Stimulated activated CD8-positive, alpha-beta memory T cell treated with anti-CD3 and anti-CD28 coated beads, Interleukin-15, amount 100 ng/mL, for 48 hours (primary cell): Measurements from ENCODE around the gene OR1J4.
"Not testable (repeated sequence)": the region's sequence is repeated elsewhere in the genome, so short reads cannot be mapped to it uniquely, and the experiment has no call there.

Experiments
- DNase-seq, 2 donors: peaks; one replicate each; pipeline ENCODE4 v3.0.0-alpha.2; 2020; ENCODE audit warnings: low read depth in 2 of 2

The OR1J4 gene

GRCh38 chr9:122518841-122519240, at the start of gene OR1J4:
TSS of gene OR1J4 (plus strand) at chr9:122519141. CDS start at chr9:122519141, 0 bp downstream.
- DNase-seq: no peak

- DNase-seq: no peak
Measured at GRCh38 chr9:122474561-122474960, 44.4 kb upstream of the OR1J4 start.

GRCh38 chr9:122475717-122476116, 43.2 kb upstream of the OR1J4 start:
- DNase-seq: no peak

GRCh38 chr9:122477346-122477745, 41.6 kb upstream of the OR1J4 start:
- DNase-seq: no peak

GRCh38 chr9:122477826-122478225, 41.1 kb upstream of the OR1J4 start, which contains the start of gene OR1J1:
TSS of gene OR1J1 (minus strand) at chr9:122477926. CDS start at chr9:122477926, 0 bp downstream.
- DNase-seq: no peak

- no peak for DNase-seq
Measured at GRCh38 chr9:122479062-122479461, 39.9 kb upstream of the OR1J4 start.

- no peak for DNase-seq
Measured at GRCh38 chr9:122498883-122499288, 20.1 kb upstream of the OR1J4 start.

GRCh38 chr9:122506964-122507363, 12.0 kb upstream of the OR1J4 start:
- no peak for DNase-seq

GRCh38 chr9:122510502-122510901, 8.4 kb upstream of the OR1J4 start, which contains the start of gene OR1J2:
TSS of gene OR1J2 (plus strand) at chr9:122510802. CDS start at chr9:122510802, 0 bp downstream.
- no peak for DNase-seq

GRCh38 chr9:122518226-122518625, 715 bp upstream of the OR1J4 start:
- no peak for DNase-seq

- DNase-seq: no peak
Measured at GRCh38 chr9:122519376-122519775, 435 bp downstream of the OR1J4 start.

GRCh38 chr9:122526602-122527001, 7.7 kb downstream of the OR1J4 start:
- peak; percentile 4 to 15 for DNase-seq

- DNase-seq: no peak
Measured at GRCh38 chr9:122527193-122527592, 8.3 kb downstream of the OR1J4 start, which contains the start of gene OR1N1. TSS of gene OR1N1 (minus strand) at chr9:122527293. CDS start at chr9:122527293, 0 bp downstream.

GRCh38 chr9:122531157-122531556, 12.2 kb downstream of the OR1J4 start:
- not testable (repeated sequence) for DNase-seq

GRCh38 chr9:122536134-122536533, 17.2 kb downstream of the OR1J4 start:
- DNase-seq: no peak

- DNase-seq: not testable (repeated sequence)
Measured at GRCh38 chr9:122537066-122537465, 18.1 kb downstream of the OR1J4 start.

- no peak for DNase-seq
Measured at GRCh38 chr9:122538757-122539156, 19.8 kb downstream of the OR1J4 start.

- no peak for DNase-seq
Measured at GRCh38 chr9:122546196-122546595, 27.3 kb downstream of the OR1J4 start.

- DNase-seq: no peak
Measured at GRCh38 chr9:122551371-122551770, 32.4 kb downstream of the OR1J4 start.

- no peak for DNase-seq
Measured at GRCh38 chr9:122552812-122553211, 33.9 kb downstream of the OR1J4 start, which contains the start of gene OR1N2. TSS of gene OR1N2 (plus strand) at chr9:122553112. CDS start at chr9:122553212, 100 bp downstream.

- no peak for DNase-seq
Measured at GRCh38 chr9:122561446-122561845, 42.5 kb downstream of the OR1J4 start.

GRCh38 chr9:122562134-122562760, 43.3 kb downstream of the OR1J4 start:
- DNase-seq: peak; percentile 36 to 38

- DNase-seq: no peak
Measured at GRCh38 chr9:122567901-122568300, 49.0 kb downstream of the OR1J4 start.
